Duodenal mucosa (tissue), 2 donors: ENCODE data around the gene CPS1.

Source experiments
- H3K27ac ChIP-seq: one replicate; pipeline ENCODE4 v1.7.0; 2013; ENCODE audit warnings: low read depth, low read length
- H3K27me3 ChIP-seq, 2 donors: one replicate each; pipeline ENCODE4 v1.7.0; 2013; ENCODE audit warnings: low read length in 2 of 2, control low read depth in 1 of 2; ENCODE audit not compliant: insufficient read depth in 2 of 2, control insufficient read depth in 1 of 2
- H3K36me3 ChIP-seq, 2 donors: one replicate each; pipeline ENCODE4 v1.7.0; 2013; ENCODE audit warnings: low read length in 2 of 2, control low read depth in 1 of 2; ENCODE audit not compliant: insufficient read depth in 2 of 2, control insufficient read depth in 1 of 2
- H3K4me1 ChIP-seq, 2 donors: one replicate each; pipeline ENCODE4 v1.7.0; 2013; ENCODE audit warnings: low read length in 2 of 2, control low read depth in 1 of 2; ENCODE audit not compliant: insufficient read depth in 2 of 2, control insufficient read depth in 1 of 2
- H3K4me3 ChIP-seq, 2 donors: one replicate each; pipeline ENCODE4 v1.7.0; 2013; ENCODE audit warnings: low read length in 2 of 2, low read depth in 1 of 2
- H3K9ac ChIP-seq, 2 donors: one replicate each; pipeline ENCODE4 v1.7.0; 2013; ENCODE audit warnings: low read length in 2 of 2, low read depth in 1 of 2
- H3K9me3 ChIP-seq, 2 donors: one replicate each; pipeline ENCODE4 v1.7.0; 2013; ENCODE audit warnings: low read length in 2 of 2, control low read depth in 1 of 2; ENCODE audit not compliant: control insufficient read depth in 1 of 2

The CPS1 gene

DNA sequence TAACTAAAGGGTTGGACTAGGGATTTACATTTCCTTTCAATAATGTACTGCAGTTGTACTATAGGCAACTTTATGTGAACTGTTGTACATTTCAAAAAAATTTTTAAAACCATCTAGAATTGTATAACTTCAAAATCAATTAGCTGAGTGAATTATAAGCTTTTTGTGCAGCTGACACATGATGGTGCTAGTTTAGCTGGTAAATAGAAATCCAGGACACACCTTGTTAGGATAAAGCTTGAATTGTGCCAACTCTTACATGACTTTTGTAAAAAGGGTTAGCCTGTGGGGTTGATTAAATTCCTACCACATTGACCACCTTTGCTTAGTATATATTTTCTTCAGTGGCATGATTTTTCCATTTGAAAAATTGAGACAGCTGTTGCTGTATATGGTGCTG is 104.4 kb downstream of the CPS1 start:
- Histone ChIP-seq H3K9me3 (no peaks in the 10 kb centered on the region), H3K4me1 (no peaks in the 10 kb centered on the region), H3K27me3 (no peaks in the 10 kb centered on the region), H3K4me3 (no peak overlapping the region), H3K36me3 (peaks cover 52 to 65% of the 10 kb centered on the region in 2 donors), H3K9ac (no peak overlapping the region), H3K27ac (no peak overlapping the region)

DNA sequence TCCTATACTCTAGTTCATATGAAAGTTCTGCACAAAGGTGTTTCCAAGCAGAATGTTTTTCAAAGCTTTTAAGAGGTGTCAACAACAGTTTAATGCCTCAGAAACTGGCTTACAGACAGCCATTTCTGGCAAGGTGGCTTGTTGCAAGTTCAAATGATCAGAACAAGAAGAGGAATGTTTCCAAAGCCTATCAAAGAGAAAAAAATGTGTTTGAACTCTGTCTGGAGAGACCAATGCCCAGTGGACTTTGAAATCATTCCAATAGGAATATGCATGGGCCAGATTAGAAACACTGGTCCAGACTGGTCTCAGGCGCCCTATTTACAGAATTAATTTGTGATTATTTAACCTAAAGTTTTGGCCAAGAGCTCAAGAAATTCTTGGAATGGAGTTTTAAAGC is 106.2 kb downstream of the CPS1 start:
- H3K9me3 ChIP-seq = no peaks in the 10 kb centered on the region
- H3K4me3 ChIP-seq = no peak overlapping the region
- H3K4me1 ChIP-seq = no peaks in the 10 kb centered on the region
- peaks cover 45 to 50% of the 10 kb centered on the region in 2 donors for H3K36me3 ChIP-seq
- no peak overlapping the region for H3K27ac ChIP-seq
- H3K9ac ChIP-seq = no peak overlapping the region
- H3K27me3 ChIP-seq = no peaks in the 10 kb centered on the region

GRCh38 chr2:210663631-210664089 is 107.3 kb downstream of the CPS1 start:
- H3K27me3 ChIP-seq = no peaks in the 10 kb centered on the region
- no peak overlapping the region for H3K4me3 ChIP-seq
- peaks cover 37 to 39% of the 10 kb centered on the region in 2 donors for H3K36me3 ChIP-seq
- H3K27ac ChIP-seq = no peak overlapping the region
- H3K9me3 ChIP-seq = no peaks in the 10 kb centered on the region
- no peak overlapping the region for H3K9ac ChIP-seq
- no peaks in the 10 kb centered on the region for H3K4me1 ChIP-seq

DNA sequence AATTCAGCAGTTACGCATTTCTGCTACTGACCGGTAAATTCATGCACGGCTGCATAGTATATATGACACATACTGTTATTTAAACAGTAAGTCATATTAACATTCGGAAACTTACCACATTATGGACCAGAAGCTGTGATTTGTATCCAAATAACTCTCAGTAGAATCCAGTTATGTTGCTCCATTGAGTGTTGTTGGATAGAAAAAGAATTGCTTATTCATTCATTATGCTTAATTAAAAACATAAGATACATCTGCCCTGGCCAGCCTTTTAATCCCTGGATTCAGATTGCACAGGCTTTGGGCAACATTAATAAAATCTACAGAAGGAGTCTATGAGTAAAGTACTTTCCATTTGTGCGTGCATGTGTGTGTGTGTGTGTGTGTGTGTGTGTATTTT is 111.3 kb downstream of the CPS1 start:
- Histone ChIP-seq H3K36me3 (peaks cover 16 to 42% of the 10 kb centered on the region in 2 donors), H3K9ac (no peak overlapping the region), H3K4me1 (no peaks in the 10 kb centered on the region), H3K4me3 (no peak overlapping the region), H3K27me3 (no peaks in the 10 kb centered on the region), H3K27ac (no peak overlapping the region), H3K9me3 (no peaks in the 10 kb centered on the region)

GRCh38 chr2:210671065-210671464 is 114.7 kb downstream of the CPS1 start:
- H3K27ac ChIP-seq = no peak overlapping the region
- no peaks in the 10 kb centered on the region for H3K27me3 ChIP-seq
- H3K36me3 ChIP-seq = peaks cover 3 to 42% of the 10 kb centered on the region in 2 donors
- H3K4me3 ChIP-seq = no peak overlapping the region
- H3K9ac ChIP-seq = no peak overlapping the region
- H3K9me3 ChIP-seq = no peaks in the 10 kb centered on the region
- H3K4me1 ChIP-seq = no peaks in the 10 kb centered on the region

- H3K9ac ChIP-seq = no peak overlapping the region
- H3K27me3 ChIP-seq = no peaks in the 10 kb centered on the region
- no peak overlapping the region for H3K27ac ChIP-seq
- H3K36me3 ChIP-seq = peaks cover 4 to 56% of the 10 kb centered on the region in 2 donors
- H3K4me1 ChIP-seq = no peaks in the 10 kb centered on the region
- H3K9me3 ChIP-seq = no peaks in the 10 kb centered on the region
- H3K4me3 ChIP-seq = no peak overlapping the region
These were observed 116.7 kb downstream of the CPS1 start for GRCh38 chr2:210673117-210673516.

GRCh38 chr2:210676067-210676466 is 119.7 kb downstream of the CPS1 start:
- no peak overlapping the region for H3K27ac ChIP-seq
- no peak overlapping the region for H3K4me3 ChIP-seq
- no peaks in the 10 kb centered on the region for H3K27me3 ChIP-seq
- no peak overlapping the region for H3K9ac ChIP-seq
- H3K4me1 ChIP-seq = no peaks in the 10 kb centered on the region
- no peaks in the 10 kb centered on the region for H3K9me3 ChIP-seq
- peaks cover 4 to 59% of the 10 kb centered on the region in 2 donors for H3K36me3 ChIP-seq

DNA sequence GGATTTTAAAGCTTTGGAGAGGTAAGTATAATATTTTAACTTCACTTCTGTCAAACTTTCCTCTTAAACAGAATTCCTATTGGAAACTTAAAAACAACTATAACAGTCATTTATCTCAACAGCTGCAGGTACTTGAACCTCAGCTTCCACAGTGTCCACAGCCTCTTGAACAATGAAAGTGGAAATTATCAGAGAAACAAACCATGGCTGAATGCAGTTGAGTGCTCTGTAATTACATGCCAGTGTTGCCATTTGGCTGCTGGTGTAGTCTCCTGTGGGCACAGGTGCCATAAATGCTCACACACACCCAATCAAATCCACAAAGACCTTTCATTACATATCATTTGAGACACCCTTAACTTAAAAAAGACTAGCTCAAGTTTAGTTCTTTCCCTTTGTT is 125.1 kb downstream of the CPS1 start:
- no peaks in the 10 kb centered on the region for H3K9me3 ChIP-seq
- peaks cover 0 to 1% of the 10 kb centered on the region in 2 donors for H3K4me1 ChIP-seq
- peaks cover 7 to 32% of the 10 kb centered on the region in 2 donors for H3K36me3 ChIP-seq
- H3K9ac ChIP-seq = no peak overlapping the region
- H3K27me3 ChIP-seq = no peaks in the 10 kb centered on the region
- no peak overlapping the region for H3K27ac ChIP-seq
- no peak overlapping the region for H3K4me3 ChIP-seq

GRCh38 chr2:210686401-210686800 is 130.0 kb downstream of the CPS1 start:
- H3K9ac ChIP-seq = no peak overlapping the region
- peaks cover 2% of the 10 kb centered on the region in 2 donors for H3K36me3 ChIP-seq
- H3K4me3 ChIP-seq = no peak overlapping the region
- peaks cover 3% of the 10 kb centered on the region in 2 donors for H3K4me1 ChIP-seq
- no peak overlapping the region for H3K27ac ChIP-seq
- H3K9me3 ChIP-seq = no peaks in the 10 kb centered on the region
- no peaks in the 10 kb centered on the region for H3K27me3 ChIP-seq

GRCh38 chr2:210687786-210688470 is 131.5 kb downstream of the CPS1 start:
- H3K27me3 ChIP-seq = no peaks in the 10 kb centered on the region
- H3K27ac ChIP-seq = no peak overlapping the region
- no peaks in the 10 kb centered on the region for H3K9me3 ChIP-seq
- peaks cover 3% of the 10 kb centered on the region in 2 donors for H3K4me1 ChIP-seq
- no peak overlapping the region for H3K9ac ChIP-seq
- H3K4me3 ChIP-seq = no peak overlapping the region
- no peaks in the 10 kb centered on the region for H3K36me3 ChIP-seq
